GM23338 (cell line): ENCODE data around the gene PRPF31. TPM values are rescaled to one million over a fixed set of nuclear protein-coding genes. Genes with fewer than 3 reads are reported as not detected.

Experiments
- ATAC-seq: fragments of 200-7000 bp; cut with Tn5 transposase; 3 replicates; pipeline ENCODE4 v1.9.1; 2020
- DNase-seq: peaks from one replicate; pipeline ENCODE4 v3.0.0-alpha.2; 2015; ENCODE audit warnings: low spot score
- H2AFZ ChIP-seq: fragments of 200-600 bp; sonication (generic); 2 replicates; pipeline ENCODE4 v1.8.0; 2016; ENCODE audit warnings: antibody characterized with exemption, mild to moderate bottlenecking, moderate library complexity
- H3F3A ChIP-seq: fragments of 200-600 bp; sonication (generic); replicated peaks from 2 replicates; pipeline ENCODE4 v1.8.0; 2017; ENCODE audit warnings: antibody characterized with exemption, mixed run types, low read depth
- H3K27ac ChIP-seq: fragments of 200-600 bp; sonication (generic); 2 replicates; pipeline ENCODE4 v1.6.1; 2016; ENCODE audit warnings: low read depth
- H3K27me3 ChIP-seq: fragments of 200-600 bp; sonication (generic); 2 replicates; pipeline ENCODE4 v1.8.0; 2016; ENCODE audit warnings: mild to moderate bottlenecking, mixed run types, moderate library complexity; ENCODE audit not compliant: insufficient read depth
- H3K36me3 ChIP-seq: fragments of 200-600 bp; sonication (generic); 2 replicates; pipeline ENCODE4 v1.8.0; 2016; ENCODE audit warnings: mild to moderate bottlenecking; ENCODE audit not compliant: insufficient read depth
- H3K4me1 ChIP-seq: fragments of 200-600 bp; sonication (generic); 2 replicates; pipeline ENCODE4 v1.8.0; 2016; ENCODE audit warnings: mild to moderate bottlenecking, moderate library complexity; ENCODE audit not compliant: insufficient read depth
- H3K4me2 ChIP-seq: fragments of 200-600 bp; sonication (generic); 2 replicates; pipeline ENCODE4 v1.7.1; 2017; ENCODE audit warnings: mixed run types
- H3K4me3 ChIP-seq: fragments of 200-600 bp; sonication (generic); 2 replicates; pipeline ENCODE4 v1.6.1; 2016; ENCODE audit warnings: mixed run types
- H3K79me2 ChIP-seq: fragments of 200-600 bp; sonication (generic); replicated peaks from 2 replicates; pipeline ENCODE4 v1.8.0; 2017; ENCODE audit warnings: mild to moderate bottlenecking; ENCODE audit not compliant: insufficient read depth
- H3K9me2 ChIP-seq: fragments of 200-600 bp; sonication (generic); 2 replicates; pipeline ENCODE4 v1.8.0; 2017; ENCODE audit not compliant: insufficient read depth
- H4K20me1 ChIP-seq: fragments of 200-600 bp; sonication (generic); replicated peaks from 2 replicates; pipeline ENCODE4 v1.8.0; 2017; ENCODE audit warnings: mild to moderate bottlenecking; ENCODE audit not compliant: insufficient read depth
- H3K27ac Mint-ChIP-seq: 2 replicates; pipeline ENCODE4 v1.8.0; 2020; ENCODE audit warnings: inconsistent platforms, mild to moderate bottlenecking, moderate library complexity, mixed read lengths
- H3K27me3 Mint-ChIP-seq: 3 replicates; pipeline ENCODE4 v1.8.0; 2022; ENCODE audit warnings: low read depth, mild to moderate bottlenecking, moderate library complexity, mixed read lengths, inconsistent platforms; ENCODE audit not compliant: insufficient read depth, poor library complexity
- H3K36me3 Mint-ChIP-seq: 3 replicates; pipeline ENCODE4 v1.8.0; 2021; ENCODE audit warnings: low read depth, mild to moderate bottlenecking, inconsistent platforms, moderate library complexity, mixed read lengths
- H3K4me1 Mint-ChIP-seq: 3 replicates; pipeline ENCODE4 v1.8.0; 2020; ENCODE audit warnings: mild to moderate bottlenecking, inconsistent platforms, mixed read lengths
- H3K4me3 Mint-ChIP-seq: 3 replicates; pipeline ENCODE4 v1.8.0; 2021; ENCODE audit warnings: moderate library complexity, mild to moderate bottlenecking, inconsistent platforms, mixed read lengths
- H3K9me3 Mint-ChIP-seq: 3 replicates; pipeline ENCODE4 v1.8.0; 2020; ENCODE audit warnings: moderate library complexity, mild to moderate bottlenecking, inconsistent platforms, mixed read lengths
- CREB1 ChIP-seq: fragments of 250-450 bp; sonication (Bioruptor Pico); IDR thresholded peaks from 2 replicates; pipeline ENCODE4 v1.5.0; 2020; ENCODE audit warnings: low read depth, mild to moderate bottlenecking, moderate library complexity
- EZH2 ChIP-seq: fragments of 200-600 bp; sonication (generic); IDR thresholded peaks from one replicate; pipeline ENCODE4 v1.8.0; 2017; ENCODE audit warnings: antibody characterized with exemption, mild to moderate bottlenecking, low read depth; ENCODE audit not compliant: unreplicated experiment
- EZH2phosphoT487 ChIP-seq: fragments of 200-600 bp; sonication (generic); IDR thresholded peaks from one replicate; pipeline ENCODE4 v1.8.1; 2018; ENCODE audit warnings: antibody characterized with exemption; ENCODE audit not compliant: unreplicated experiment
- JUNB ChIP-seq: IDR thresholded peaks from one replicate; pipeline ENCODE4 v1.6.1; 2016; ENCODE audit warnings: antibody characterized with exemption; ENCODE audit not compliant: unreplicated experiment
- NANOG ChIP-seq: IDR thresholded peaks from 2 replicates; pipeline ENCODE4 v1.6.1; 2016; ENCODE audit warnings: antibody characterized with exemption, borderline replicate concordance
- POLR2AphosphoS5 ChIP-seq: IDR thresholded peaks from 2 replicates; pipeline ENCODE4 v1.6.1; 2016; ENCODE audit warnings: antibody characterized with exemption, low read depth
- STAT1 ChIP-seq: IDR thresholded peaks from one replicate; pipeline ENCODE4 v1.6.1; 2016; ENCODE audit warnings: antibody characterized with exemption; ENCODE audit not compliant: unreplicated experiment
- ZNF114 ChIP-seq: fragments of 250-450 bp; sonication (Bioruptor Pico); IDR thresholded peaks from 2 replicates; pipeline ENCODE4 v1.5.0; 2020; ENCODE audit warnings: mild to moderate bottlenecking, moderate library complexity
- ZNF331 ChIP-seq: fragments of 250-450 bp; sonication (Bioruptor Pico); IDR thresholded peaks from 2 replicates; pipeline ENCODE4 v1.5.0; 2020; ENCODE audit warnings: low read depth, mild to moderate bottlenecking, moderate library complexity
- polyA plus RNA-seq: library from polyadenylated mRNA; unstranded; fragments of >200 nt; fragmentation: Nextera tagmentation; extraction: Ambion mirVana; gene quantifications from 2 replicates; pipeline ENCODE4 v1.2.1, GENCODE V29; 2016
- total RNA-seq: library from RNA; depleted of rRNA; stranded (reverse); fragments of >200 nt; shearing (Covaris generic); gene quantifications from 2 replicates; pipeline ENCODE4 v1.2.3, GENCODE V29; 2014
- TF ChIP-seq, protein P1 (sequence below), 2 experiments: fragments of 200-600 bp in 1 of 2; sonication (generic) in 1 of 2; conservative IDR thresholded peaks; 2 replicates each; pipeline versions ENCODE4 v1.5.1 to v1.6.1; 2016 to 2017; ENCODE audit warnings: antibody characterized with exemption in 2 of 2, low read depth in 2 of 2, mild to moderate bottlenecking in 2 of 2, moderate library complexity in 1 of 2
- TF ChIP-seq, protein P2 (sequence below): IDR thresholded peaks from 2 replicates; pipeline ENCODE4 v1.6.1; 2016; ENCODE audit warnings: antibody characterized with exemption
- TF ChIP-seq, protein P3 (sequence below): IDR thresholded peaks from one replicate; pipeline ENCODE4 v1.6.1; 2018; ENCODE audit warnings: antibody characterized with exemption; ENCODE audit not compliant: unreplicated experiment
- TF ChIP-seq, protein P4 (sequence below): fragments of 250-450 bp; sonication (Bioruptor Pico); IDR thresholded peaks from 2 replicates; pipeline ENCODE4 v1.5.0; 2020; ENCODE audit warnings: mild to moderate bottlenecking, moderate library complexity

The PRPF31 gene
- total and polyA plus RNA-seq, 2 experiments from 2014 or later: 83.3 to 94.2 TPM

DNA sequence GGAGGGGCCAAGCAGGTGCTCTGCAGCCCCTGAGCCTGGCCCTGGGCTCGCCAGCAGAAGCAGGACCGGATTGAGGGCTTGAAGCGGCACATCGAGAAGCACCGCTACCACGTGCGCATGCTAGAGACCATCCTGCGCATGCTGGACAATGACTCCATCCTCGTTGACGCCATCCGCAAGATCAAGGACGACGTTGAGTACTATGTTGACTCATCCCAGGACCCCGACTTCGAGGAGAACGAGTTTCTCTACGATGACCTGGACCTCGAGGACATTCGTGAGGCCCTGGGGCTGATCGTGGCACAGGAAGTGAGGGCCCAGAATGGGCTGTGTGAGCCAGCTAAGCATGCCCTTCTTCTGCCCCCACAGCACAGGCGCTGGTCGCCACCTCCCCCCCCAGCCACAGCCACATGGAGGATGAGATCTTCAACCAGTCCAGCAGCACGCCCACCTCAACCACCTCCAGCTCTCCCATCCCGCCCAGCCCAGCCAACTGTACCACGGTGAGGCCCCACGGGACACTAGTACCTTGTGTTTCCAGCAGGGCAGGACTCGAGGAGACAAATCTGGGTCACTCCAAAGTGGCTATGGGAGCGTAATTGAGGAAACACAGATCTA lies 30.1 kb downstream of the PRPF31 start:
- TF ChIP-seq EZH2: no peak
- no peak for TF ChIP-seq EZH2phosphoT487
- TF ChIP-seq ZNF331: no peak
- no peak for TF ChIP-seq STAT1
- no peak for TF ChIP-seq CREB1 (CRISPR knock-in tag)
- TF ChIP-seq, protein P1, sequence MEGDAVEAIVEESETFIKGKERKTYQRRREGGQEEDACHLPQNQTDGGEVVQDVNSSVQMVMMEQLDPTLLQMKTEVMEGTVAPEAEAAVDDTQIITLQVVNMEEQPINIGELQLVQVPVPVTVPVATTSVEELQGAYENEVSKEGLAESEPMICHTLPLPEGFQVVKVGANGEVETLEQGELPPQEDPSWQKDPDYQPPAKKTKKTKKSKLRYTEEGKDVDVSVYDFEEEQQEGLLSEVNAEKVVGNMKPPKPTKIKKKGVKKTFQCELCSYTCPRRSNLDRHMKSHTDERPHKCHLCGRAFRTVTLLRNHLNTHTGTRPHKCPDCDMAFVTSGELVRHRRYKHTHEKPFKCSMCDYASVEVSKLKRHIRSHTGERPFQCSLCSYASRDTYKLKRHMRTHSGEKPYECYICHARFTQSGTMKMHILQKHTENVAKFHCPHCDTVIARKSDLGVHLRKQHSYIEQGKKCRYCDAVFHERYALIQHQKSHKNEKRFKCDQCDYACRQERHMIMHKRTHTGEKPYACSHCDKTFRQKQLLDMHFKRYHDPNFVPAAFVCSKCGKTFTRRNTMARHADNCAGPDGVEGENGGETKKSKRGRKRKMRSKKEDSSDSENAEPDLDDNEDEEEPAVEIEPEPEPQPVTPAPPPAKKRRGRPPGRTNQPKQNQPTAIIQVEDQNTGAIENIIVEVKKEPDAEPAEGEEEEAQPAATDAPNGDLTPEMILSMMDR (conservative IDR thresholded peaks at IDR 0.05; ENCODE audit: low read depth in 2 of 2): no peak
- TF ChIP-seq, protein P2, sequence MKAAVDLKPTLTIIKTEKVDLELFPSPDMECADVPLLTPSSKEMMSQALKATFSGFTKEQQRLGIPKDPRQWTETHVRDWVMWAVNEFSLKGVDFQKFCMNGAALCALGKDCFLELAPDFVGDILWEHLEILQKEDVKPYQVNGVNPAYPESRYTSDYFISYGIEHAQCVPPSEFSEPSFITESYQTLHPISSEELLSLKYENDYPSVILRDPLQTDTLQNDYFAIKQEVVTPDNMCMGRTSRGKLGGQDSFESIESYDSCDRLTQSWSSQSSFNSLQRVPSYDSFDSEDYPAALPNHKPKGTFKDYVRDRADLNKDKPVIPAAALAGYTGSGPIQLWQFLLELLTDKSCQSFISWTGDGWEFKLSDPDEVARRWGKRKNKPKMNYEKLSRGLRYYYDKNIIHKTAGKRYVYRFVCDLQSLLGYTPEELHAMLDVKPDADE: no peak
- TF ChIP-seq JUNB: no peak
- TF ChIP-seq ZNF114: no peak
- no peak for TF ChIP-seq NANOG
- TF ChIP-seq, protein P3, sequence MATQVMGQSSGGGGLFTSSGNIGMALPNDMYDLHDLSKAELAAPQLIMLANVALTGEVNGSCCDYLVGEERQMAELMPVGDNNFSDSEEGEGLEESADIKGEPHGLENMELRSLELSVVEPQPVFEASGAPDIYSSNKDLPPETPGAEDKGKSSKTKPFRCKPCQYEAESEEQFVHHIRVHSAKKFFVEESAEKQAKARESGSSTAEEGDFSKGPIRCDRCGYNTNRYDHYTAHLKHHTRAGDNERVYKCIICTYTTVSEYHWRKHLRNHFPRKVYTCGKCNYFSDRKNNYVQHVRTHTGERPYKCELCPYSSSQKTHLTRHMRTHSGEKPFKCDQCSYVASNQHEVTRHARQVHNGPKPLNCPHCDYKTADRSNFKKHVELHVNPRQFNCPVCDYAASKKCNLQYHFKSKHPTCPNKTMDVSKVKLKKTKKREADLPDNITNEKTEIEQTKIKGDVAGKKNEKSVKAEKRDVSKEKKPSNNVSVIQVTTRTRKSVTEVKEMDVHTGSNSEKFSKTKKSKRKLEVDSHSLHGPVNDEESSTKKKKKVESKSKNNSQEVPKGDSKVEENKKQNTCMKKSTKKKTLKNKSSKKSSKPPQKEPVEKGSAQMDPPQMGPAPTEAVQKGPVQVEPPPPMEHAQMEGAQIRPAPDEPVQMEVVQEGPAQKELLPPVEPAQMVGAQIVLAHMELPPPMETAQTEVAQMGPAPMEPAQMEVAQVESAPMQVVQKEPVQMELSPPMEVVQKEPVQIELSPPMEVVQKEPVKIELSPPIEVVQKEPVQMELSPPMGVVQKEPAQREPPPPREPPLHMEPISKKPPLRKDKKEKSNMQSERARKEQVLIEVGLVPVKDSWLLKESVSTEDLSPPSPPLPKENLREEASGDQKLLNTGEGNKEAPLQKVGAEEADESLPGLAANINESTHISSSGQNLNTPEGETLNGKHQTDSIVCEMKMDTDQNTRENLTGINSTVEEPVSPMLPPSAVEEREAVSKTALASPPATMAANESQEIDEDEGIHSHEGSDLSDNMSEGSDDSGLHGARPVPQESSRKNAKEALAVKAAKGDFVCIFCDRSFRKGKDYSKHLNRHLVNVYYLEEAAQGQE: no peak
- TF ChIP-seq POLR2AphosphoS5: no peak
- TF ChIP-seq, protein P4, sequence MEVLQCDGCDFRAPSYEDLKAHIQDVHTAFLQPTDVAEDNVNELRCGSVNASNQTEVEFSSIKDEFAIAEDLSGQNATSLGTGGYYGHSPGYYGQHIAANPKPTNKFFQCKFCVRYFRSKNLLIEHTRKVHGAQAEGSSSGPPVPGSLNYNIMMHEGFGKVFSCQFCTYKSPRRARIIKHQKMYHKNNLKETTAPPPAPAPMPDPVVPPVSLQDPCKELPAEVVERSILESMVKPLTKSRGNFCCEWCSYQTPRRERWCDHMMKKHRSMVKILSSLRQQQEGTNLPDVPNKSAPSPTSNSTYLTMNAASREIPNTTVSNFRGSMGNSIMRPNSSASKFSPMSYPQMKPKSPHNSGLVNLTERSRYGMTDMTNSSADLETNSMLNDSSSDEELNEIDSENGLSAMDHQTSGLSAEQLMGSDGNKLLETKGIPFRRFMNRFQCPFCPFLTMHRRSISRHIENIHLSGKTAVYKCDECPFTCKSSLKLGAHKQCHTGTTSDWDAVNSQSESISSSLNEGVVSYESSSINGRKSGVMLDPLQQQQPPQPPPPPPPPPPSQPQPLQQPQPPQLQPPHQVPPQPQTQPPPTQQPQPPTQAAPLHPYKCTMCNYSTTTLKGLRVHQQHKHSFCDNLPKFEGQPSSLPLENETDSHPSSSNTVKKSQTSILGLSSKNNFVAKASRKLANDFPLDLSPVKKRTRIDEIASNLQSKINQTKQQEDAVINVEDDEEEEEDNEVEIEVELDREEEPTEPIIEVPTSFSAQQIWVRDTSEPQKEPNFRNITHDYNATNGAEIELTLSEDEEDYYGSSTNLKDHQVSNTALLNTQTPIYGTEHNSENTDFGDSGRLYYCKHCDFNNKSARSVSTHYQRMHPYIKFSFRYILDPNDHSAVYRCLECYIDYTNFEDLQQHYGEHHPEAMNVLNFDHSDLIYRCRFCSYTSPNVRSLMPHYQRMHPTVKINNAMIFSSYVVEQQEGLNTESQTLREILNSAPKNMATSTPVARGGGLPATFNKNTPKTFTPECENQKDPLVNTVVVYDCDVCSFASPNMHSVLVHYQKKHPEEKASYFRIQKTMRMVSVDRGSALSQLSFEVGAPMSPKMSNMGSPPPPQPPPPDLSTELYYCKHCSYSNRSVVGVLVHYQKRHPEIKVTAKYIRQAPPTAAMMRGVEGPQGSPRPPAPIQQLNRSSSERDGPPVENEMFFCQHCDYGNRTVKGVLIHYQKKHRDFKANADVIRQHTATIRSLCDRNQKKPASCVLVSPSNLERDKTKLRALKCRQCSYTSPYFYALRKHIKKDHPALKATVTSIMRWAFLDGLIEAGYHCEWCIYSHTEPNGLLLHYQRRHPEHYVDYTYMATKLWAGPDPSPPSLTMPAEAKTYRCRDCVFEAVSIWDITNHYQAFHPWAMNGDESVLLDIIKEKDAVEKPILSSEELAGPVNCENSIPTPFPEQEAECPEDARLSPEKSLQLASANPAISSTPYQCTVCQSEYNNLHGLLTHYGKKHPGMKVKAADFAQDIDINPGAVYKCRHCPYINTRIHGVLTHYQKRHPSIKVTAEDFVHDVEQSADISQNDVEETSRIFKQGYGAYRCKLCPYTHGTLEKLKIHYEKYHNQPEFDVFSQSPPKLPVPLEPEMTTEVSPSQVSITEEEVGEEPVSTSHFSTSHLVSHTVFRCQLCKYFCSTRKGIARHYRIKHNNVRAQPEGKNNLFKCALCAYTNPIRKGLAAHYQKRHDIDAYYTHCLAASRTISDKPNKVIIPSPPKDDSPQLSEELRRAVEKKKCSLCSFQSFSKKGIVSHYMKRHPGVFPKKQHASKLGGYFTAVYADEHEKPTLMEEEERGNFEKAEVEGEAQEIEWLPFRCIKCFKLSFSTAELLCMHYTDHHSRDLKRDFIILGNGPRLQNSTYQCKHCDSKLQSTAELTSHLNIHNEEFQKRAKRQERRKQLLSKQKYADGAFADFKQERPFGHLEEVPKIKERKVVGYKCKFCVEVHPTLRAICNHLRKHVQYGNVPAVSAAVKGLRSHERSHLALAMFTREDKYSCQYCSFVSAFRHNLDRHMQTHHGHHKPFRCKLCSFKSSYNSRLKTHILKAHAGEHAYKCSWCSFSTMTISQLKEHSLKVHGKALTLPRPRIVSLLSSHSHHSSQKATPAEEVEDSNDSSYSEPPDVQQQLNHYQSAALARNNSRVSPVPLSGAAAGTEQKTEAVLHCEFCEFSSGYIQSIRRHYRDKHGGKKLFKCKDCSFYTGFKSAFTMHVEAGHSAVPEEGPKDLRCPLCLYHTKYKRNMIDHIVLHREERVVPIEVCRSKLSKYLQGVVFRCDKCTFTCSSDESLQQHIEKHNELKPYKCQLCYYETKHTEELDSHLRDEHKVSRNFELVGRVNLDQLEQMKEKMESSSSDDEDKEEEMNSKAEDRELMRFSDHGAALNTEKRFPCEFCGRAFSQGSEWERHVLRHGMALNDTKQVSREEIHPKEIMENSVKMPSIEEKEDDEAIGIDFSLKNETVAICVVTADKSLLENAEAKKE (CRISPR knock-in tag): no peak
- H3K36me3 ChIP-seq: peaks cover 29% of the 10 kb centered on the region
- ATAC-seq (no peak), DNase-seq (no peak)
- H3K4me1 Mint-ChIP-seq: peaks cover 3% of the 10 kb centered on the region
- H2AFZ ChIP-seq: no peak overlapping the region
- H3K4me1 ChIP-seq: no peaks in the 10 kb centered on the region
- peaks cover 16% of the 10 kb centered on the region for H3K27me3 Mint-ChIP-seq
- no peaks in the 10 kb centered on the region for H3K27me3 ChIP-seq
- peaks cover 25% of the 10 kb centered on the region for H3K79me2 ChIP-seq
- no peak overlapping the region for H3K4me2 ChIP-seq
- H4K20me1 ChIP-seq: peaks cover 36% of the 10 kb centered on the region
- no peak overlapping the region for H3K27ac Mint-ChIP-seq
- no peaks in the 10 kb centered on the region for H3K9me3 Mint-ChIP-seq
- H3K9me2 ChIP-seq: no peaks in the 10 kb centered on the region
- no peak overlapping the region for H3K4me3 ChIP-seq
- H3K27ac ChIP-seq: no peak overlapping the region
- H3F3A ChIP-seq: 0 out of 2 replicates have a peak, but pooled peaks cover 3% of the 10 kb centered on the region
- H3K36me3 Mint-ChIP-seq: peaks cover 80% of the 10 kb centered on the region
- no peak overlapping the region for H3K4me3 Mint-ChIP-seq
